ENCODE data around the gene DGCR8.

The DGCR8 gene

DNA sequence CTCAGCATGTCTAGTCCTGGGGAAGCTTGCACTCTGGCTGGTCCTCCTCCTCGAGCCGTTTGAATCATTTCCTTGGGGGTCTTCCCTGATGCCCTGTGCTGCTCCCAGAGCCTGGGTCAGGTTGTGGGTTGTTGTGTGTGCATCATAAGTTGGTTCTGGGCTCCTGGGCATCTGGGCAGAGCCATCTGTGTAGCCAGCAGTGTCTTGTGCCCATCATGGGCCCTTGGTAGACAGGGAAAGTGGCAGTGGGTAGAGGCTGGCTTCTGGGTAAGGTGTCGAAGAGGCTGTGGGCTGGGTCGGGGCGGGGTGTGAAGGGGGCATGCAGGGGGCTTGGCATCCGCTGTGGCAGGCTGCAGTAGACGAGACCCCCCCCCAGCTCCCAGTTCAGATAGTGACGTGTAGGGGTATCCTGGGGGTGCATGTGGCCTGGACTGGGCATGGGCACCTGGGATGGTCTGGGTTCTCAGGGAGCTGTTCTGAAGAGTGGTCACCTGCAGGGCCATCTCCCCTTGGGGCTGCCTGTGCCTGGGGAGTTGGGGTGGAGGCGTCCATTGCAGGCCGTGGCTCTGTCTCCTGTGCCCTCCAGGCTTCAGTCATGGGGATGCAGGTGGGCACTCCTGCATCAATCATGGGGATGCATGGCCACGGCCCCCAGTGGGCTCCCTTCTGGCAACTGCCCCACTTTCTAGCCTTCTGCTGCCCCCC is 44.2 kb downstream of the DGCR8 start:
- no peaks in the 10 kb centered on the region for H3K9me3 Mint-ChIP-seq
- peak overlapping the region; percentile 81 for H3K27ac Mint-ChIP-seq
- H3K36me3 Mint-ChIP-seq (ENCODE audit: low read depth), result peaks cover 89% of the 10 kb centered on the region
- no peak overlapping the region for H3K4me3 Mint-ChIP-seq
- H3K4me1 Mint-ChIP-seq (ENCODE audit: low read depth), result peaks cover 54% of the 10 kb centered on the region
- no peak for DNase-seq
- no peaks in the 10 kb centered on the region for H3K27me3 Mint-ChIP-seq

DNA sequence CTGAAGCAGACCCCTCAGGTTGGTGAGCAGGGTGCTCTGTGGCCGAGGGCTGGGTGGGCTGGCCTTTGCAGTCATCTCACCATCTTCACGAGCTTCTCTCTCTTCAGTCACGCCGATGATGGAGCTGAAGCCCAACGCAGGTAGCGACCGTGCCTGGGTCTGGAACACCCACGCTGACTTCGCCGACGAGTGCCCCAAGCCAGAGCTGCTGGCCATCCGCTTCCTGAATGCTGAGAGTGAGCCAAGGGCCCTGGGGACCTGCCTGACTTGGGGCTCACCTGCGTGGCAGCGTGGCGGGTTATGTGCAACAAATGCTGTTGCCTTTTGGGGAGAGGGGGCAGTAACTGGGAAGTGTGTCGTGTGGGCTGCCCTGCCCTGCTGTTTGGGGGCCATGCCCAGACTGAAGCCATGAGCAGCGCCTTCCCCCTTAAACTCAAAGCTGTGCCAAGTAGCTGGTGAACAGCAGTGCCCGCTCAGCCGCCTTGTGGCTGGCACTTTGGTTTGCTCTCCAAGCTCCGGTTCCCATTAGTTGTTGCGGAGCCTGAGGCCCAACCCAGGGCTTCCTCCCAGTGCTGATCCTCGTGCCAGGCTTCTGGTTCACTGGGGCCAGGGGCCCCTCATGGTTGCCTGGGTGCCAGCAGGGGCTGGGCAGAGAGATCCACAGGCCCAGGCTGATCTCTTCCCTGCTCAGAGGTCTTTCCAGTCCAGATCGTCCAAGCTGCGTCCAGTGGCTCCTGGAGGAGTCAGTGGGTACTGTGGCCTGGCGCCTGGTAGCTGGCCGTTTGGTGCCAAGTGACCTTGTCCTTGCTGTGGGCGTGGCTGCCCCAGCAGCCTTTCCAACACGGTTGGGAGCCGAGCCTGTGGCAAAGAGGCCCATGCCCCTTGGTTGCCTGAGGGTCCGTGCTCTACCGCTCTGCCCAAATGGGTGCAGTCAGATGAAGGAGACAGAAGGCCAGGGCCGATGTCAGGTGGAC is 45.4 kb downstream of the DGCR8 start:
- Mint-ChIP-seq H3K27ac (peak overlapping the region; percentile 63), H3K4me1 (ENCODE audit: low read depth) (peaks cover 49% of the 10 kb centered on the region), H3K36me3 (ENCODE audit: low read depth) (peaks cover 76% of the 10 kb centered on the region), H3K9me3 (no peaks in the 10 kb centered on the region), H3K27me3 (no peaks in the 10 kb centered on the region), H3K4me3 (no peak overlapping the region)
- no peak for DNase-seq

DNA sequence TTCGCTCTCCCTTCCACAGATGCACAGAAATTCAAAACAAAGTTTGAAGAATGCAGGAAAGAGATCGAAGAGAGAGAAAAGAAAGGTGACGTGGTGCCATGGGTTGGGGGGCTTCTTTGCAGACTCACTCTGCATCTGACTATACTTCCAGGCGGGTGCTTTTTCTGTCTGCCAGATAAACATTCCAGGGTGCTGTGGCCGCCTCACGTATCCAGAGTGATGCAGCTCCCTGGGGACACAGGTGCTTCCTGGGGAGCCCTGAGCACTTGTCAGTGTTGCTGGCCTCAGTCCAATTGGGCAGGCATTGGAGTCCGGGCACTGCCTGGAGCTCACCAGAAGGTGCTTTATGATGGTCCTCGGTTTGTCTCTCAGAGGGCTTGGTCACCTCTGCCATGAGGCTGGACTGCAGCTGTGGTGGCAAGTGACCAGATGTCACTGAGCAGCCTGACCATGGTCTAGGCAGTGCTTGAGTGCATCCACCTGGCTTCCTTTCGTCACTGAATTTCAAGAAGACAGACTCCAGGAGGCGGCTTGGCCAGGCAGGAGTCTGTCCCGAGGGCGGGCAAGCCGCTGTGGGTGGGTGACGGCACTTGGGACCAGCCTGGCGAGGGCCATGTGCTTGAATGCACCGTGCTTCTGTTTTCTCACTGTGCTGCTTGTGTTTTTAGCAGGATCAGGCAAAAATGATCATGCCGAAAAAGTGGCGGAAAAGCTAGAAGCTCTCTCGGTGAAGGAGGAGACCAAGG is 46.4 kb downstream of the DGCR8 start:
- H3K4me3 Mint-ChIP-seq, result no peak overlapping the region
- no peaks in the 10 kb centered on the region for H3K27me3 Mint-ChIP-seq
- no peak for DNase-seq
- no peaks in the 10 kb centered on the region for H3K9me3 Mint-ChIP-seq
- peak overlapping the region; percentile 48 for H3K27ac Mint-ChIP-seq
- peaks cover 43% of the 10 kb centered on the region for H3K4me1 Mint-ChIP-seq (ENCODE audit: low read depth)
- H3K36me3 Mint-ChIP-seq (ENCODE audit: low read depth), result peaks cover 67% of the 10 kb centered on the region

DNA sequence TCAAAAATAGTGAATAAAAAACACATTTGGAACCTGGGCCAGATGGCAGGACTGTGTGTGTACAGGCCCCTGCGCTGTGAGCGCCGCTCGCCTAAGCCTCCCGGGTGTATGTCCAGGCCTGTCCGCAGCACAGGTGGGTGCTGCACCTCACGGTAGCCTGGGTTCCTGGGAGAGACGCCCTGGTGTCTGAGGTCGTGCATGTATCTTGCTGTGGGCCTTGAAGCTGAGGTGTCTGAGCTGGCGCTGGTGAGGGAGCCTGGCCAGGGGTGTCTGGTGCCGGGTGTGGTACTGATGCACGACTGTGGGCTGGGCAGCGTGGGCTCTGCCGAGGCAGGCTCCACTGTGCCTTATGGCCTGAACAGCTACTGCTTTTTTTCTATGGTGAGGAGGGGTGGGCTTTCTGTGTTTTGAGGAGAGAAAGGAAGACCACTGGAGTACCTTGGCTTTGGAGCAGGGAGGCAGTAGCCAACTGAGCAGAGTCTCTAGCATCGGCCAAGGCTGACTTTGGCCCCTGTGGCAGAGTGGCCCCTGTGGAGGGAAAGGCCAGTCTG is 47.4 kb downstream of the DGCR8 start:
- H3K36me3 Mint-ChIP-seq (ENCODE audit: low read depth), result peaks cover 58% of the 10 kb centered on the region
- no peaks in the 10 kb centered on the region for H3K9me3 Mint-ChIP-seq
- no peaks in the 10 kb centered on the region for H3K27me3 Mint-ChIP-seq
- peaks cover 34% of the 10 kb centered on the region for H3K4me1 Mint-ChIP-seq (ENCODE audit: low read depth)
- H3K27ac Mint-ChIP-seq, result peak overlapping the region; percentile 70
- no peak overlapping the region for H3K4me3 Mint-ChIP-seq
- DNase-seq, result no peak

DNA sequence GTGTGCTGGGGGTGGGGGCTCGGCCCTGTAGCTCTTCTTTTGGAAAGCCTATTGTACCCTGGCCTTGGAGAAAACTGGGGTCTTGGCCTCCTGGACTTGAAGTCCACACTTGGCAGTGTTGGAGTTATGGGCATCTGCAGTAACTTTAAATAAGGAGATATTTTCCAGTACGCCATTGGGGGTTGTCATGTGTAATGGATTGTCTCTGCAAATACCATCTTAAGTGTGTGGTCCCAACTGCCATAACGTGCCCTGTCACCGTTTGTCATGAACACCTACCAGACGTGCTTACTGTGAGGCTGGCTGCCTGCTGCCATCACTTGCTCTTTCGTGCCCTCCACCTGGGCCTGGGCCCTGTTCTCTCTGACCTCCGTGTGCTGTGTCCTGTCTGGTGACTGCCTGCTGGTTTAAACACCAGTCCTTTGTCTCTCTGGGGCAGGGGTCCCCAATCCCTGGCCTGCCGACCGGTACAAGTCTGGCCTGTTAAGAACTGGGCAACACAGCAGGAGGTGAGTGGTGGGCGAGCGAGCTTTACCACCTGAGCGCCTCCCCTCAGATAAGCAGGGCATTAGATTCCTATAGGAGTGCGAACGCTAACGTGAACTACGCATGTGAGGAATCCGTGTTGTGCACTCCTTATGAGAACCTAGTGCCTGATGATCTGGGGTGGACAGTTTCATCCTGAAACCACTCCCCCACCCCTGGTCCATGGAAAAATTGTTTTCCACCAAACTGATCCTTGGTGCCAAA is 48.0 kb downstream of the DGCR8 start:
- no peaks in the 10 kb centered on the region for H3K27me3 Mint-ChIP-seq
- H3K27ac Mint-ChIP-seq, result peak overlapping the region; percentile 70
- DNase-seq, result no peak
- H3K4me1 Mint-ChIP-seq (ENCODE audit: low read depth), result peaks cover 39% of the 10 kb centered on the region
- H3K36me3 Mint-ChIP-seq (ENCODE audit: low read depth), result peaks cover 60% of the 10 kb centered on the region
- no peak overlapping the region for H3K4me3 Mint-ChIP-seq
- H3K9me3 Mint-ChIP-seq, result no peaks in the 10 kb centered on the region

DNA sequence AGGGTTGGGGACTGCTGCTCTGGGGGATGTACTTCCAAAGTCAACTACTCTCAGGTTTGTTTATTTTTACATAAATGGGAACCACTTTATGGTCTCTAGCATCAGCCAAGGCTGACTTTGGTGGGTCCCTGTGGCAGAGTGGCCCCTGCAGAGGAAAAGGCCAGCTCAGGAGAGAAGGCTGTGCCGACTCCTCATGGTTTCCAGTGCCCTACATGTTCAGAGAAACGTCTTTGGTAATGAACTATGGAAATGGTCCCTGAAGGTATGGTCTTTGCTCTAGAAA is 48.5 kb downstream of the DGCR8 start:
- H3K4me3 Mint-ChIP-seq, result no peak overlapping the region
- DNase-seq, result no peak
- peaks cover 44% of the 10 kb centered on the region for H3K4me1 Mint-ChIP-seq (ENCODE audit: low read depth)
- H3K36me3 Mint-ChIP-seq (ENCODE audit: low read depth), result peaks cover 57% of the 10 kb centered on the region
- H3K27me3 Mint-ChIP-seq, result no peaks in the 10 kb centered on the region
- H3K9me3 Mint-ChIP-seq, result no peaks in the 10 kb centered on the region
- H3K27ac Mint-ChIP-seq, result peak overlapping the region; percentile 70

DNA sequence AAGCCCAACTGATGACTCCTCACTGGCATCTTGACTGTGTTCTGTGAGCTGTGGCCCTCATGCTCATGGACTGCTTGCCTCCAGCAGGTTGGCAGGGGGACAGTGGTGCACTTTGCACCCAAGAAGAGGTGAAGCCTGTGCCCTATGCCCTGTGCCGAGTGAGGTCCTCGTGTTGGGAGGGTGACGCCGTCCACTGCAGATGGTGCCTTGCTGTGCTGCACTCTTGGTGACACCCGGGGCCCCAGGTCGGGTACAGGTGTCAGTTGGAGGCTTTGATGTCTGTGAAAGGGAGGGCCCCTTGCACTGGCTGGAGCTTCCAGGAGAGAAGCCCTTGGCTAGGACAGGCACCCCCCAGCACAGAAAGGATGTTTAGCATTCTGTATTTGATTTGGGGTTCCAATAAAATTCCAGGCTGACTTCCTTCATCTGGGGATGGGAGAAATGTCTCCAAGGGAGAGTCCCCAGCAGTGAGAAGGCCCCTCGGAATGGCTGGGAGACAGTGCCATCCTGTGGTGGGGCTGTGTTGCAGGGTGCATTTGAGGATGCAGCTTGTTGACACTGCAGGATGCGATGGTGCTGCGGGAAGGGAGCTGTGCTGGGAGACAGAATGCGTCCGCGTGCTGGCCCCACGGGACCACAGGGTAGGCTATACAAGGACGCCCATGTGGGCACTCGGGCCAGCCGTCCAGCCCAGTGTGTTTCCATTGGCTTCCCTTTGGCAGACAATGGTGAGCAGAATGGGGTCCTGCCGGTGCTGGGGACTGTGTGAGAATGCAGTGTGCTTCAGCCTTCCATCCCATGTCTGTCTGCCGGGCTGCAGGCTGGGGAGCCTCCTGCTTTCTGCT is 49.1 kb downstream of the DGCR8 start:
- peak overlapping the region; percentile 70 for H3K27ac Mint-ChIP-seq

DNA sequence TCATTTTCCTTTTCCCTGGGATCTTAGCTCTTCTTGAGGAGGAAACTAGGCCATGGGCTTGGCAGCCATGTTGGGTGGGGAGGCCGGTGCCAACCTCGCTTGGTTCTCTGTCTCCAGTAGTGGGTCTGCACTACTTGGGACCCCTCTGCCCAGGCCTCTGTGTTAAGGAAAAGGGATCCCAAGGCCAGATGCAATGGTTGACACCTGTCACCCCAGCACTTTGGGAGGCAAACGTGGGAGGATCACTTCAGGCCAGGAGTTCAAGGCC is 49.6 kb downstream of the DGCR8 start:
- no peaks in the 10 kb centered on the region for H3K27me3 Mint-ChIP-seq
- H3K4me1 Mint-ChIP-seq (ENCODE audit: low read depth), result peaks cover 52% of the 10 kb centered on the region
- H3K4me3 Mint-ChIP-seq, result no peak overlapping the region
- peak overlapping the region; percentile 70 for H3K27ac Mint-ChIP-seq
- peaks cover 52% of the 10 kb centered on the region for H3K36me3 Mint-ChIP-seq (ENCODE audit: low read depth)
- DNase-seq, result no peak
- H3K9me3 Mint-ChIP-seq, result no peaks in the 10 kb centered on the region

More for the DNA sequence above, 49.1 kb downstream of the DGCR8 start:
- H3K9me3 Mint-ChIP-seq, result no peaks in the 10 kb centered on the region
- peak; percentile 73 for DNase-seq
- H3K4me3 Mint-ChIP-seq, result no peak overlapping the region
- no peaks in the 10 kb centered on the region for H3K27me3 Mint-ChIP-seq
- H3K4me1 Mint-ChIP-seq (ENCODE audit: low read depth), result peaks cover 47% of the 10 kb centered on the region
- H3K36me3 Mint-ChIP-seq (ENCODE audit: low read depth), result peaks cover 54% of the 10 kb centered on the region

DNA sequence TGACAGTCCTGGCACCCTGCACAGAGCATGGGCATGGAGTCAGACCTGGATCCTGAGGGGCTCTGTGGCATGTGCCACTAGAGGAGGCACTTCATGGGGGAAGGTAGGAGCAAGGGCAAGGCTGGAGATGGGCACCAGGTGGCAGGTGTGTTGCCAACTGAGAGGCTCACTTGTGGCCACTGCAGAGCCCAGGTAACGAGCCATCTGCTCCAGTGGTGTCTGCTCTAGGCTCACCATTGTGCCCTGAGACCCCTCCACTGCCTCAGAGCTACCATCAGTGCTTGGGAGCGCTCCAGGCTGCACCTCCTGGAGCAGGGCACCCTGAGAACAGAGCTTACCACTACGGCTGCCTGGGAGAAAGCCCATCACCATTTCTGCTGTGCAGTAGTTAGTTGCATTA is 50.3 kb downstream of the DGCR8 start:
- peaks cover 55% of the 10 kb centered on the region for H3K4me1 Mint-ChIP-seq (ENCODE audit: low read depth)
- peaks cover 45% of the 10 kb centered on the region for H3K36me3 Mint-ChIP-seq (ENCODE audit: low read depth)
- peak overlapping the region; percentile 51 for H3K4me3 Mint-ChIP-seq
- H3K27me3 Mint-ChIP-seq, result no peaks in the 10 kb centered on the region
- H3K9me3 Mint-ChIP-seq, result no peaks in the 10 kb centered on the region
- no peak for DNase-seq
- H3K27ac Mint-ChIP-seq, result peak overlapping the region; percentile 67

DNA sequence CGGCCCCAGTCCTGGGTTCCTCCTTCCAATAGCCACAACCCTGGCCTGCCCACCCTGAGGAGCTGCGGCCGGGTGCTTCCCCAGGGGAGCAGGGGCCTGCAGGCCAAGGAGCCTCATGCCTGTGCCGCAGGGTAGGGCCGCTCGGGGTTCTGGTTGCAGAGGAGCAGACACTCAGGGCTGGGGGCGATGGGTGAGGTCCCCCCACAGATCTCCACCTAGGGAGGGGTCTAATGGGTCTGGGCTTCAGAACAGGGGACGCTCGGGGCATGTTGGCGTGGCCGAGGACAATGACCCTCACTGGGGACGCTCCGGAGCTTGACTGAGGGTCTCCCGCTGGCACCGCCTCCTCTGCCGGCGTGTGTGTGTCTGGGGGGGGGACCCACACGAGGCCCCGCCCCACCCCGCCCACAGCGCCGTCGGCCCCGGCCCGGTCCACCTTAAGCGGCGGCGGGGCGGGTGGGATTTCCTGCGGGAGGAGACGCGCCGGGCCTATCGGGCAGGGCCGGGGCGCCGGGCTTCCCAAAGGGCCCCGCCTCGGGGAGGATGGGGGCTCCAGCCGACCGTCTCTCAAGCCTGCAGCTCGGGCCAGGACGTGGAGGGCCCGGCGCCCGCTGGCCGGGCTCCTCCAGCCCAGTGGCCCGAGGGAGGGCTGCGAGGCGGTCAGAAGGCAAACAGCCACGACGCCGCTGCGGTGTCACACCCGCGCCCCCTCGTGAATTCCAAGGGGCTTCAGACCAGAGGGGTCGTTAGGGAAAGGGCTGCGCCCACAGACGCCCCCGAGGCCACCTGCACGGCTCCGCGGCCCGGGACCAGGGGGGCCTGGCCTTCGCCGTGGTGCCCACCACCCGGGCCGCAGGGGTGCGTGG is 50.9 kb downstream of the DGCR8 start:
- H3K9me3 Mint-ChIP-seq, result no peaks in the 10 kb centered on the region
- H3K4me1 Mint-ChIP-seq (ENCODE audit: low read depth), result peaks cover 55% of the 10 kb centered on the region
- no peaks in the 10 kb centered on the region for H3K27me3 Mint-ChIP-seq
- peak overlapping the region; percentile 51 for H3K4me3 Mint-ChIP-seq
- DNase-seq, result peak; percentile 88
- peaks cover 39% of the 10 kb centered on the region for H3K36me3 Mint-ChIP-seq (ENCODE audit: low read depth)
- H3K27ac Mint-ChIP-seq, result peak overlapping the region; percentile 55

DNA sequence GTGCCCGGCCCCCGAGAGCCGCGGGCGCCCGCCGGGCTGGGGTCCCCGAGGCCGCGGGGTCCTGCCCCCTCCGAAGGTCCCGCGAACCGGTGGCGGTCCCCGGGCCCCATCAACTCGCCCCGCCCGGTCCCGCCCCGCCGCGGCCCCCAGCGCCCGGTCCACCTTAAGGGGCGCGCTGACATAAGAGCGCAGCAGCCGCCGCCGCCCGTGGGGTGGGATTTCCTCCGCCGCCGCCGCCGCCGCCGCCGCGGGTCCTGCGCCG is 51.5 kb downstream of the DGCR8 start, which contains the start of gene ZDHHC8:
Gene ZDHHC8 (plus strand): TSS at position 208 of the 262 bp plus-strand sequence. CDS start 144 bp downstream, outside the sequence.
- no peaks in the 10 kb centered on the region for H3K9me3 Mint-ChIP-seq
- H3K4me1 Mint-ChIP-seq (ENCODE audit: low read depth), result peaks cover 57% of the 10 kb centered on the region
- DNase-seq, result peak; percentile 70
- H3K27ac Mint-ChIP-seq, result peak within 1 kb of the TSS; percentile 87
- H3K27me3 Mint-ChIP-seq, result no peaks in the 10 kb centered on the region
- peaks cover 35% of the 10 kb centered on the region for H3K36me3 Mint-ChIP-seq (ENCODE audit: low read depth)
- H3K4me3 Mint-ChIP-seq, result peak within 1 kb of the TSS; percentile 79

DNA sequence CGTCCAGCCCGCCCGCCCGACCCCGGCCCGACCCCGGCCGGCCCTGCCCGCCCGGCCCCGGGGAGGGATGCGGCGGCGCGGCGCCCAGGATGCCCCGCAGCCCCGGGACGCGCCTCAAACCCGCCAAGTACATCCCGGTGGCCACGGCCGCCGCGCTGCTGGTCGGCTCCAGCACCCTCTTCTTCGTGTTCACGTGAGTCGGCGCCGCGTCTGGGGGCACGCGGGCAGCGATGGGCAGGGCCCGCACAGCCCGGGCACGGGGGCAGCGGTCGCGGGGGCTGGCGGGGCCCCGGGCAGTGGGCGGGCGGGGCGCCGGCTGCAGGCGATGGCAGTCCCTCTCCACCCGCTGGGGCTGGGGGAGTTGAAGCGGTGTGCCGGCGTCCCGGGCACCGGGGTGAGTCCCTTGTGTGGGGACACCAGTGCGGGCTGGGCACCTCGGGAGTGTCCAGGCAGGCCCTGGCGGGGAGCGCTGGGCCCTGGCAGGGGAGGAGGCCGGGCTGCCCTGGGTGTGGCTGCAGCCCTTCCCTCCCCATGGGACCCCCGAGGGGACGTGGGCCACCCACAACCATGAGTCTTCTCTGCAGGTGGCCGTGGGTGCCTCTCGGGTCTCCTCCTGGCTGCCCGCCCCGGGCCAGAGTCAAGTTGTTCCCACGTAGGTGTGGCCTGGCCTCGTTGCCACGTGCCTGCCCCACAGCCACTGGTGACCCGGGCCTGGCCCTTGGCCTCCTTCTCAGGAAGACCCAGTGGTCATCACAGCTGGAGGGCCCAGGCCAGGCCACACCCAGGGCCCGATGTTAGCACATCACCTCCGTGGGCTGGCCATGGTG is 52.0 kb downstream of the DGCR8 start:
- Mint-ChIP-seq H3K27ac (peak overlapping the region; percentile 87), H3K9me3 (no peaks in the 10 kb centered on the region), H3K4me1 (ENCODE audit: low read depth) (peaks cover 61% of the 10 kb centered on the region), H3K27me3 (no peaks in the 10 kb centered on the region), H3K4me3 (peak overlapping the region; percentile 79), H3K36me3 (ENCODE audit: low read depth) (peaks cover 30% of the 10 kb centered on the region)
- peak; percentile 60 for DNase-seq

All from activated T-cell treated with anti-CD3 and anti-CD28 coated beads, Interleukin-2, amount 50 U/mL, for 24 hours (primary cell).